Tibial nerve (tissue), 4 donors: ENCODE results near the gene TIMM13.

Experiments
- EP300 ChIP-seq, 2 donors: sonication (generic); formaldehyde crosslinking; IDR thresholded peaks; one replicate each; pipeline ENCODE4 v1.6.1; 2017; ENCODE audit warnings: antibody characterized with exemption in 2 of 2, mild to moderate bottlenecking in 1 of 2
- TF ChIP-seq, protein P1 (sequence below), 5 experiments: fragments of 200-600 bp in 3 of 5; fragments of 450-650 bp in 2 of 5; sonication (generic) in 3 of 5; IDR thresholded peaks; one replicate each; pipeline ENCODE4 v1.5.1; 2016 to 2019; ENCODE audit warnings: antibody characterized with exemption in 5 of 5, mild to moderate bottlenecking in 3 of 5, moderate library complexity in 2 of 5

DNA sequence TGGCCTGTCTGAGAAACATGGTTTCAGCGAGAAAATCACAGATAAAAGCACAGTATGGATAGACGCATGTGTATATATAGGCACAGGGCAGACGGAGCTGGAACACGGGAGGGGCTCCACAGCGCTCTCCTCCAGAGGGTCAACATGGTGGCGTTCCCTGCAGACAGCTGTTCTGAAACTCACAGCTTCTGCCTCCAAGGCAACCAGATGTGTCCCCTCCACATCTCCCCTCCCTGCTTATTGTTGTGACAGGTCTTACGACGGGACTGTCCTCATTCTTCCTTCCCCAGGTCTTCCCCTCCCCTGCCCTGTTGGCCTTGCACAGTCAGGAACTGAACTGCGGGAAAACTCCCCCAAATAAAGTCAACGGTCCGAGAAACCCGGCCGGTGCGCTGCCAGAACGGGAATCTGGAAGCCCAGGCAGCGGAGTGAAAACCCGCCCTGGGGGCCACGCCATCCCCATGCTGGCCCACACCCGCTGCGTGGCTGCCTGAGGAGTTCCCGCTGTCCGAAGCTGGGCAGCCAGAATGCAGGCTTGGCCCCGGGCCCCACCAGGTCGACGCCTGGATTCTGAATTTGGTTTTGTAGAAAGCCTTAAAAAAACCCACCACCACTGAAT lies 2.6 kb upstream of the TIMM13 start:
- TF ChIP-seq, protein P1, sequence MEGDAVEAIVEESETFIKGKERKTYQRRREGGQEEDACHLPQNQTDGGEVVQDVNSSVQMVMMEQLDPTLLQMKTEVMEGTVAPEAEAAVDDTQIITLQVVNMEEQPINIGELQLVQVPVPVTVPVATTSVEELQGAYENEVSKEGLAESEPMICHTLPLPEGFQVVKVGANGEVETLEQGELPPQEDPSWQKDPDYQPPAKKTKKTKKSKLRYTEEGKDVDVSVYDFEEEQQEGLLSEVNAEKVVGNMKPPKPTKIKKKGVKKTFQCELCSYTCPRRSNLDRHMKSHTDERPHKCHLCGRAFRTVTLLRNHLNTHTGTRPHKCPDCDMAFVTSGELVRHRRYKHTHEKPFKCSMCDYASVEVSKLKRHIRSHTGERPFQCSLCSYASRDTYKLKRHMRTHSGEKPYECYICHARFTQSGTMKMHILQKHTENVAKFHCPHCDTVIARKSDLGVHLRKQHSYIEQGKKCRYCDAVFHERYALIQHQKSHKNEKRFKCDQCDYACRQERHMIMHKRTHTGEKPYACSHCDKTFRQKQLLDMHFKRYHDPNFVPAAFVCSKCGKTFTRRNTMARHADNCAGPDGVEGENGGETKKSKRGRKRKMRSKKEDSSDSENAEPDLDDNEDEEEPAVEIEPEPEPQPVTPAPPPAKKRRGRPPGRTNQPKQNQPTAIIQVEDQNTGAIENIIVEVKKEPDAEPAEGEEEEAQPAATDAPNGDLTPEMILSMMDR (IDR thresholded peaks at IDR 0.05): no peak
- TF ChIP-seq EP300 (IDR thresholded peaks at IDR 0.05): no peak
